Stimulated activated CD8-positive, alpha-beta memory T cell treated with anti-CD3 and anti-CD28 coated beads, Interleukin-15, amount 100 ng/mL, for 4 hours (primary cell): ENCODE data around the gene NXPH3.
A peak's percentile ranks its signal among the peaks of the same experiment; 100 is the strongest.
"Not testable (repeated sequence)": the region's sequence is repeated elsewhere in the genome, so short reads cannot be mapped to it uniquely, and the experiment has no call there.

Source experiments
- DNase-seq, 2 donors: peaks; one replicate each; pipeline ENCODE4 v3.0.0-alpha.2; 2020; ENCODE audit warnings: low read depth in 2 of 2

Gene NXPH3

GRCh38 chr17:49554694-49555494 lies 20.8 kb upstream of the NXPH3 start:
- no peak for DNase-seq

GRCh38 chr17:49555495-49556222 lies 20.0 kb upstream of the NXPH3 start:
- DNase-seq, result no peak

GRCh38 chr17:49556223-49556943 lies 19.3 kb upstream of the NXPH3 start:
- peak; percentile 59 to 66 for DNase-seq

GRCh38 chr17:49557312-49558024 lies 18.2 kb upstream of the NXPH3 start:
- DNase-seq, result no peak

GRCh38 chr17:49564638-49565037 lies 11.0 kb upstream of the NXPH3 start:
- DNase-seq, result no peak

GRCh38 chr17:49565948-49566491 lies 9.7 kb upstream of the NXPH3 start:
- DNase-seq, result no peak

GRCh38 chr17:49566668-49567071 lies 9.0 kb upstream of the NXPH3 start:
- no peak for DNase-seq

- DNase-seq, result no peak
These were observed 8.6 kb upstream of the NXPH3 start for GRCh38 chr17:49567104-49567521.

GRCh38 chr17:49567871-49568694 lies 7.6 kb upstream of the NXPH3 start:
- DNase-seq, result peak; percentile 60

- DNase-seq, result not testable (repeated sequence)
These were observed 7.0 kb upstream of the NXPH3 start for GRCh38 chr17:49568695-49569047.

GRCh38 chr17:49570540-49571242 lies 5.0 kb upstream of the NXPH3 start:
- no peak for DNase-seq

GRCh38 chr17:49571283-49571682 lies 4.4 kb upstream of the NXPH3 start:
- no peak for DNase-seq

- no peak for DNase-seq
These were observed 3.9 kb upstream of the NXPH3 start for GRCh38 chr17:49571764-49572163.

- DNase-seq, result no peak
These were observed 3.4 kb upstream of the NXPH3 start for GRCh38 chr17:49572226-49572625.

- DNase-seq, result no peak
These were observed 2.8 kb upstream of the NXPH3 start for GRCh38 chr17:49572806-49573420.

- no peak for DNase-seq
These were observed 2.0 kb upstream of the NXPH3 start for GRCh38 chr17:49573510-49574322.

GRCh38 chr17:49574323-49574781 lies 1.3 kb upstream of the NXPH3 start:
- no peak for DNase-seq

- DNase-seq, result no peak
These were observed 559 bp upstream of the NXPH3 start for GRCh38 chr17:49574945-49575678.
